ENCODE measurements around the gene PREX1. TPM values are rescaled to one million over a fixed set of nuclear protein-coding genes. Genes with fewer than 3 reads are reported as not detected.
A peak's percentile ranks its signal among the peaks of the same experiment; 100 is the strongest.

The PREX1 gene
- total RNA-seq, 1 donor from 2014 or later = 2.9 TPM

- Mint-ChIP-seq H3K9me3 (ENCODE audit: low read depth) (peaks cover 7% of the 10 kb centered on the region), H3K4me1 (ENCODE audit: low read depth) (no peaks in the 10 kb centered on the region), H3K27ac (no peak overlapping the region), H3K4me3 (ENCODE audit: low read depth) (no peak overlapping the region), H3K36me3 (ENCODE audit: insufficient read depth) (peaks cover 4% of the 10 kb centered on the region), H3K27me3 (no peaks in the 10 kb centered on the region)
- TF ChIP-seq CTCF (IDR thresholded peaks at IDR 0.05; ENCODE audit: unreplicated experiment) = no peak
- no peak for DNase-seq (ENCODE audit: low spot score, unreplicated experiment)
These were observed 165.1 kb downstream of the PREX1 start for GRCh38 chr20:48662711-48663110.

GRCh38 chr20:48661575-48662455, 166.0 kb downstream of the PREX1 start:
- H3K27me3 Mint-ChIP-seq = no peaks in the 10 kb centered on the region
- peak overlapping the region; percentile 57 for H3K27ac Mint-ChIP-seq
- H3K36me3 Mint-ChIP-seq (ENCODE audit: insufficient read depth) = peaks cover 2% of the 10 kb centered on the region
- DNase-seq (ENCODE audit: low spot score, unreplicated experiment) = no peak
- H3K9me3 Mint-ChIP-seq (ENCODE audit: low read depth) = peaks cover 4% of the 10 kb centered on the region
- H3K4me1 Mint-ChIP-seq (ENCODE audit: low read depth) = no peaks in the 10 kb centered on the region
- no peak for TF ChIP-seq CTCF (IDR thresholded peaks at IDR 0.05; ENCODE audit: unreplicated experiment)
- H3K4me3 Mint-ChIP-seq (ENCODE audit: low read depth) = no peak overlapping the region

- TF ChIP-seq CTCF (IDR thresholded peaks at IDR 0.05; ENCODE audit: unreplicated experiment) = no peak
- H3K4me3 Mint-ChIP-seq (ENCODE audit: low read depth) = no peak overlapping the region
- no peak for DNase-seq (ENCODE audit: low spot score, unreplicated experiment)
- H3K27ac Mint-ChIP-seq = no peak overlapping the region
- H3K4me1 Mint-ChIP-seq (ENCODE audit: low read depth) = no peaks in the 10 kb centered on the region
- H3K27me3 Mint-ChIP-seq = no peaks in the 10 kb centered on the region
- peaks cover 2% of the 10 kb centered on the region for H3K36me3 Mint-ChIP-seq (ENCODE audit: insufficient read depth)
- peaks cover 4% of the 10 kb centered on the region for H3K9me3 Mint-ChIP-seq (ENCODE audit: low read depth)
These were observed 167.0 kb downstream of the PREX1 start for GRCh38 chr20:48660788-48661187.

- peaks cover 2% of the 10 kb centered on the region for H3K36me3 Mint-ChIP-seq (ENCODE audit: insufficient read depth)
These were observed 167.9 kb downstream of the PREX1 start for GRCh38 chr20:48659858-48660257.

GRCh38 chr20:48658505-48658904, 169.3 kb downstream of the PREX1 start:
- H3K27ac Mint-ChIP-seq = no peak overlapping the region
- H3K4me1 Mint-ChIP-seq (ENCODE audit: low read depth) = no peaks in the 10 kb centered on the region
- no peak overlapping the region for H3K4me3 Mint-ChIP-seq (ENCODE audit: low read depth)
- H3K27me3 Mint-ChIP-seq = no peaks in the 10 kb centered on the region
- H3K36me3 Mint-ChIP-seq (ENCODE audit: insufficient read depth) = peaks cover 2% of the 10 kb centered on the region
- DNase-seq (ENCODE audit: low spot score, unreplicated experiment) = no peak
- peaks cover 4% of the 10 kb centered on the region for H3K9me3 Mint-ChIP-seq (ENCODE audit: low read depth)
- no peak for TF ChIP-seq CTCF (IDR thresholded peaks at IDR 0.05; ENCODE audit: unreplicated experiment)

More at GRCh38 chr20:48659858-48660257, 167.9 kb downstream of the PREX1 start:
- Mint-ChIP-seq H3K27ac (no peak overlapping the region), H3K27me3 (no peaks in the 10 kb centered on the region), H3K4me3 (ENCODE audit: low read depth) (no peak overlapping the region), H3K9me3 (ENCODE audit: low read depth) (peaks cover 4% of the 10 kb centered on the region), H3K4me1 (ENCODE audit: low read depth) (no peaks in the 10 kb centered on the region)
- DNase-seq (ENCODE audit: low spot score, unreplicated experiment) = no peak
- TF ChIP-seq CTCF (IDR thresholded peaks at IDR 0.05; ENCODE audit: unreplicated experiment) = no peak

Data from progenitor cell of endocrine pancreas (in vitro differentiated cells).